DMS53 treated with DMSO at 0.1 percent for 48 hours (cell line): ENCODE data around the gene PNLDC1.

ENCODE experiments used
- DNase-seq: peaks from one replicate; lab custom pipeline; 2025; ENCODE audit not compliant: unreplicated experiment; lab: John Stamatoyannopoulos, UW

Gene PNLDC1

DNA sequence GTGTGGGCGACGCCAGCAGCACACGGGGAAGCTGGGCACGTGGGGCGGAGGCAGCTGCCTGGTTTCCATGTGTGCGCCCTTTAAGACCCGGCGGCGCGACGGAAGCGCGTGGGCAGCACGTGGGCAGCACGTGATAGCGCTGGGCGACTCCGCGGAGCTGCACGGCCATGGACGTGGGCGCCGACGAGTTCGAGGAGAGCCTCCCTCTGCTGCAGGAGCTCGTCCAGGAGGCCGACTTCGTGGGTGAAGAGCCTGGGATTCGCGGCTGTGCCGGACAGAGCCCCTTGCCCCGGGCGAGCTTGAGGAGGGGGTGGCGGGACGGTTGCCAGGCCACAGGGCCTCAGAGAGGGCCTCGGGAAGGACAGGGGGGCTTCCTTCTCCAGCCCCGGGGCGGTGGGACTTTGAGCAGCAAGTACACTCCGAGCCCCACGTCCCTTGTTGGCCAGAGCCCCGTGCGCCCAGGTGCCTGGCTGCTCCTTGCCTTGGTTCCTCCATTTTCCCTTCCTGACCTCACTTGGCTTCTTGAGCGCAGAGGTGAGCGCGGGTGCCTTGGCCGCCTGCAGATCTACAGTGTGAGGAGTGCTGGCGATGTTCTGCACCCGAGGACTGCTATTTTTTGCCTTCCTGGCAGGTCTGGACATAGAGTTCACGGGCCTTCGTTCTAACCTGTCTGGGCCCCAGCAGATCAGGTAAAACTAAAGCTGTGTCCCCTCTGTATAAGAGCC lies at the start of gene PNLDC1:
PNLDC1 (plus strand) TSS at position 136 of the 725 bp plus-strand sequence; CDS start at position 168, 32 bp downstream.
- DNase-seq = no peak

DNA sequence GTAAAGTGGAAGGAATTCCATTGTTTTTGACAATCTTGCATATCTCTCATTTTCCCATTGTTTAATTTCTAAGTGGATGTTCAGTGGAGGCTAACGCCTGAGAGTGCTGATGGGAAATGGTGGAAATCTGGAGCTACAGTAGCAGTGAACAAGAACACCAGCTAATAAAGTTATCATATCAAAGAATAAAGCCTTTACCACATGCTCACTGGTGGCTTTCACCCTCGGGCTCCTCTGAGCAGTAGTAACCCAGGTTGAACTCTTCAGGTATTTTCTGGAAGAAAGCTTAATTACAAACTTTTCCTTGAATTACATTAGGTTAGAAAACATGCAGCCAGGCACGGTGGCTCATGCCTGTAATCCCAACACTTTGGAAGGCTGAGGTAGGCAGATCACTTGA lies 48.6 kb upstream of the PNLDC1 start:
- DNase-seq = no peak

- no peak for DNase-seq
These were observed 46.8 kb upstream of the PNLDC1 start for GRCh38 chr6:159753081-159753872.

DNA sequence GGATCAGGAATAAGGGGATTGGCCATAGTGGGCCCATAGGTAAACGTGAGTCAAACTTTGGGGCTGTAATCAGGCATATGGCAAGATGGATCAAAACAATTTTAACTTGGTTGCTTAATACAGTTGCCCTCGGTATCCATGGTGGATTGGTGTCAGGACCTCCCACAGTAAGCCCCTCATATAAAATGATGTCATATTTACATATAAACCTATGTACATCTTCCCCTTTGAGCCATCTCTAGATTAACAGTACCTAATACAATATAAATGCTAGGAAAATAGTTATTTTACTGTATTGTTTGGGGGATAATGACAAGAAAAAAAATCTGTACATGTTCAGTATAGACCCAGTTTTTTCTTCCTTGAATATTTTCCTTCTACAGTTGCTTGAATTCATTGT lies 45.7 kb upstream of the PNLDC1 start:
- no peak for DNase-seq

- no peak for DNase-seq
These were observed 44.8 kb upstream of the PNLDC1 start for GRCh38 chr6:159754959-159755914.

- no peak for DNase-seq
These were observed 43.6 kb upstream of the PNLDC1 start for GRCh38 chr6:159756508-159756907.

- DNase-seq = no peak
These were observed 41.8 kb upstream of the PNLDC1 start for GRCh38 chr6:159758031-159759001.

- no peak for DNase-seq
These were observed 40.4 kb upstream of the PNLDC1 start for GRCh38 chr6:159759645-159760044.

DNA sequence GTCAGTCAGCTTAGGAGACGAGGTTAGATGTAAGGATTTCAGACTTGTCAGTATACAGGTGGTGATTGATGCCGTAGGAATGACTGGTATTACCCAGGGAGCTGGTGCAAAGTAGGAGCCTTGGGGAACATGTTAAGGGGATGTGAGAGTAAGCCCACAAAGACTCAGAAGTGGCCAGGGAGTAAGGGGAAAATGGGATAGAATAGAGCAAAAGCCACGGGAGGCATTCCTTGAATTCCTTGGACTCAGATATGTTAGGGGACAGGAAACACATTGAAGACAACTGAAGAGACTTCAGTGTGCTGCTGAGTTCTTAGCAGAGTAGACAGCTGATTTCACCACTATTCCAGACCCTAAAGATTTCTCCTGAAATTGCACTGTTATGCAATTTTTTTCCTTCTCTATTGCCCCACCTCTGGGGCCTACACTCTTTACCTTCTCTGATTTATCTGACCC lies 39.4 kb upstream of the PNLDC1 start:
- DNase-seq = no peak

DNA sequence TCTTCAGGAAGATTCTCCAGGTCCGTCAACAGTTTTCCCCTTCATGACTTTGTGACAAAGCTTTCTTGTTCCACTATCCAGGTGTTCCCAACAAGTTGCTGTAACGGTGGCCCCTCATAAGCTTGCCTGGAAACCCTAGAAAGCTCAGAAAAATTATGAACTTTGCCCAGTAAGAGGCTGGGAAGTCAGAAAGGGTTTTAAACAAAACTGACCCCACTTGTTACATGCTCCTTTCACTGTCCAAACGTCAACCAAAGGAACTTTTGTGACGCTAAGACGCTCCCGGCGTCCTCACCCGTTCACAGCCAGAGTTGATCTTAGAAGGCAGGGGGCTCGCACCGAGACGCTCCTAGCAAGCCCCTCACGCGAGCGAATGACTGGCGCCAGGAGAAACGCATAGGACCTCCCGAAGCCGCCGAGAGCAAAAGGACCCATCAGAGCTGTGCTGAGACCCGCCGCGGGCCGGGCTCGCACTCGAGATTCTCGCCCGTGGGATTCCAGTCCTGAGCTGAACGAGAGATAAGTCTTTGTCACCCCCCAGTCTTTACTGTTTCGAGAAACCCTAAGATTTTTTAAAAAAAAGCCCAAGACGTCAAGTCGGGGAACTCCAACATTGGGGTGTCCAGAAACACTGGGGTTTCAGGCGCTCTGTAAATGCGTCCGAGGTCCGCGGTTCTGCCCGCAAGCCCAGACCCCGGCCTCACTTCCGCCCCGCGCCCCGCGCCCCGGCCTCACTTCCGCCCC lies 38.8 kb upstream of the PNLDC1 start:
- DNase-seq = no peak

- peak; percentile 89 for DNase-seq
These were observed 38.0 kb upstream of the PNLDC1 start, which contains the start of gene ACAT2 for GRCh38 chr6:159761873-159762680. ACAT2 (plus strand) TSS chr6:159762045; CDS start chr6:159762088, 43 bp downstream.

DNA sequence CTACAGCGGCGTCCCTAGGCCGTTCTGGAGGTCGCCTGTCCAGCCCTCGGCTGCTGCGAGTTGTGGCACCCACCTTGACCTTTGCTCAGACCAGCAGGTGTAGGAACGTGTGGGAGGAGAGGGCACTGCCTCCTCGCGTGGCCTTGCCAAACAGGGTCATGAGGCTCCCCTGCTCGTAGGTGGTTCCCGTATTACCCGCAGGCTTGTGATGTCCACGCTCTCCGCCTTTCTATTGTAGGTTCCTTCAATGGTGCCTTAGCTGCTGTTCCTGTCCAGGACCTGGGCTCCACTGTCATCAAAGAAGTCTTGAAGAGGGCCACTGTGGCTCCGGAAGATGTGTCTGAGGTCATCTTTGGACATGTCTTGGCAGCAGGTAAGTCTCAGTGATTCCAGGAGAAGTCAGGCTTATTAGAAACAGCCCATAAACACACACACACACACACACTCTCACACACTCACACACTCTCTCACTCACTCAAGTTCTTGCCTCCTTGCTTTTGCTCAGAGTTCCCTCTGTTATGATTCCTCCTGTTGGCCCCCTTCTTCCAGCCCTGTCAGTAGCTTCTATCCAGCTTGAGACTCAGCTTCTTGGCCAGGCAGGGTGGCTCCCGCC lies 37.3 kb upstream of the PNLDC1 start:
- no peak for DNase-seq

DNA sequence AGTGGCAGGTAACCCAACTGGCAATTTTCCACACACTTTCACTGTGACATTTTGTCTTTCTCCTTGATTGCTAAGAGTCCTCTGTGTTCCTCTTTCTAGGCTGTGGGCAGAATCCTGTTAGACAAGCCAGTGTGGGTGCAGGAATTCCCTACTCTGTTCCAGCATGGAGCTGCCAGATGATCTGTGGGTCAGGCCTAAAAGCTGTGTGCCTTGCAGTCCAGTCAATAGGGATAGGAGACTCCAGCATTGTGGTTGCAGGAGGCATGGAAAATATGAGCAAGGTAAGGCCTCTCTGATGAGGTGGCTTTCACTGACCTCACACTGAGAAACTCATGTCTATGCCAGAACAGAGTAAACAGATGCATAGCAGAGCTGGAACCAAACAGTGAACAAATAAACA lies 33.2 kb upstream of the PNLDC1 start:
- no peak for DNase-seq

DNA sequence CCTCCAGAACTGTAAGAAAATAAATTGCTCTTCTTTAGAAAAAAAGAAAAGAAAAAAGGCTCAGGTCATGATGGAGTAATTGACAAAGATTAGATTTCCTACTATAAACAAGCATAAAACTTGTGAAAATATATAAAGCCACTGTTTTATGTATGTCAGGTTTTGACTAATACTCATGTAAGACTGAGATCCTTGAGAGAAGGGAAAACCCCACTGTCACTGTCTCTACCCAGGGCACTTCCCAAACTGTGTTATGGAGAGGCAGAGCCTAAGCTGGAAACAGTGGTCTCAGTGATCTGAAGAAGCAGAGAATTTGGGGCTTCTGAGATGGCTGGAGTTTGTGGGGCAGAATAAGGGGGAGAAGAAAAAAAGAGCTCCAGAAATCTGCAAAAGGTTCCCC lies 30.6 kb upstream of the PNLDC1 start:
- DNase-seq = no peak

GRCh38 chr6:159772196-159772595 lies 27.9 kb upstream of the PNLDC1 start:
- DNase-seq = no peak

DNA sequence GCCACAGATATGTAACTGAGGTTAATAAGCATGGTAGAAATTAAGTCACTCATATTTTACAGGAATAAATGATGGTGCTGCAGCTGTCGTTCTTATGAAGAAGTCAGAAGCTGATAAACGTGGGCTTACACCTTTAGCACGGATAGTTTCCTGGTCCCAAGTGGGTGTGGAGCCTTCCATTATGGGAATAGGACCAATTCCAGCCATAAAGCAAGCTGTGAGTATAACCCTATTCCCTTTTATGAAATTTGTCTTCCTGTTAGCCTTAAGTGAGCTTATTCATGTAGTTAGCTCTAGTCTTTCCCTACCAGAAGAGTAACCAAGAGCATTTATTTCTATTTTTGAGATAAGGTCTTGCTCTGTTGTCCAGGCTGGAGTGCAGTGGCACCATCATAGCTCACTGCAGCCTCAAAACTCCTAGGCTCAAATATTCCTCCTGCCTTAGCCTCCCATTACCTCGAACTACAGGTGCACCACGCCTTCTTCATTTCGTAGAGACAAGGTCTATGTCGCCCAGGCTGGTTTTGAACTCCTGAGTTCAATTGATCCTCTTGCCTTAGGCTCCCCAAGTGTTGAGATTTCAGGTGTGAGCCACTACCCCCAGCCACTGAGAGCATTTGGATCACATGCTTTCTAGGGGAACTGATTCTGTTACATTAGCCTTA lies 22.7 kb upstream of the PNLDC1 start:
- no peak for DNase-seq

GRCh38 chr6:159778131-159778530 lies 21.9 kb upstream of the PNLDC1 start:
- no peak for DNase-seq
